ENCODE measurements around the gene GABBR2. TPM values are rescaled to one million over a fixed set of nuclear protein-coding genes. Genes with fewer than 3 reads are reported as not detected.
"Not testable (repeated sequence)": the region's sequence is repeated elsewhere in the genome, so short reads cannot be mapped to it uniquely, and the experiment has no call there.

The GABBR2 gene
- total RNA-seq, 1 donor from 2014 or later = 0.75 TPM

DNA sequence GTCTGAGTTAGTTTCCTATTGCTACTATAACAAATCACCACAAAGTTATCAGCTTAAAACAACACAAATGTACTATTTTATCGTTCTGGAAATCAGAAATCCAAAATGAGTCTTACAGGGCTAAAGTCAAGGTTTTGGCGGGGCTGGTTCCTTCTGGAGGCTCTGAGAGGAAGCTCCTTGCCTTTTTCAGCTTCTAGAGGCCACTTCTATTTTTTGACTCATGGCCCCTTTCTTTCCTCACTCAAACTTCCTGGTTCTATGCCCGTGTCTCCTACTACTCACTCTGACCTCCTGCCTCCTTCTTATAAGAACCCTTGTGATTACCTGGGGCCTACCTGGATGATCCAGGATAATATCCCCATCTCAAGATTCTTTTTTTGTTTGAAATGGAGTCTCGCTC is 48.2 kb downstream of the GABBR2 start:
- TF ChIP-seq, protein P1, sequence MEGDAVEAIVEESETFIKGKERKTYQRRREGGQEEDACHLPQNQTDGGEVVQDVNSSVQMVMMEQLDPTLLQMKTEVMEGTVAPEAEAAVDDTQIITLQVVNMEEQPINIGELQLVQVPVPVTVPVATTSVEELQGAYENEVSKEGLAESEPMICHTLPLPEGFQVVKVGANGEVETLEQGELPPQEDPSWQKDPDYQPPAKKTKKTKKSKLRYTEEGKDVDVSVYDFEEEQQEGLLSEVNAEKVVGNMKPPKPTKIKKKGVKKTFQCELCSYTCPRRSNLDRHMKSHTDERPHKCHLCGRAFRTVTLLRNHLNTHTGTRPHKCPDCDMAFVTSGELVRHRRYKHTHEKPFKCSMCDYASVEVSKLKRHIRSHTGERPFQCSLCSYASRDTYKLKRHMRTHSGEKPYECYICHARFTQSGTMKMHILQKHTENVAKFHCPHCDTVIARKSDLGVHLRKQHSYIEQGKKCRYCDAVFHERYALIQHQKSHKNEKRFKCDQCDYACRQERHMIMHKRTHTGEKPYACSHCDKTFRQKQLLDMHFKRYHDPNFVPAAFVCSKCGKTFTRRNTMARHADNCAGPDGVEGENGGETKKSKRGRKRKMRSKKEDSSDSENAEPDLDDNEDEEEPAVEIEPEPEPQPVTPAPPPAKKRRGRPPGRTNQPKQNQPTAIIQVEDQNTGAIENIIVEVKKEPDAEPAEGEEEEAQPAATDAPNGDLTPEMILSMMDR (conservative IDR thresholded peaks at IDR 0.05; ENCODE audit: low read depth, low read length) = no peak
- no peak for DNase-seq (ENCODE audit: low read depth)
- no peak overlapping the region for H3K4me3 ChIP-seq (ENCODE audit: low read depth, low read length)

DNA sequence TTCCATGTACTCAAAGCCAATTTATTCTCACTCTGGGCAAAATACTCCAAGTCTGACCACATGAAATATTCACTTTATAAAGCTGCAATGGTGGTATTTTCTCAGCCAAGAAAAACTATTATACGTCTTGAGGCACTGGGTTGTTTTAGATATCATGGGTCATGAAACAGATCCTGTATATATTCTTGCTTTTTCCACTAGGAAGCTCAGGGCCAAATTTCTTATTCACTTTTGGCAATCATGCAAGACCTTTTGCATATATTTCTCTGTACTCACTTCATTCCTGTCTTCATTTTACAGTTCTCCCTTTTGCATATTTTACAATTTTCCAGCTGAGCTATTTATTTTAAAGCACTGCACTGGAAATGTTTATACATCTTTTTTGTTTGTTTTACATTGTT is 49.8 kb downstream of the GABBR2 start:
- no peak overlapping the region for H3K4me3 ChIP-seq (ENCODE audit: low read depth, low read length)
- no peak for DNase-seq (ENCODE audit: low read depth)
- TF ChIP-seq, protein P1 (conservative IDR thresholded peaks at IDR 0.05; ENCODE audit: low read depth, low read length) = no peak

GRCh38 chr9:98657897-98658296 is 50.8 kb downstream of the GABBR2 start:
- DNase-seq (ENCODE audit: low read depth) = no peak
- H3K4me3 ChIP-seq (ENCODE audit: low read depth, low read length) = no peak overlapping the region
- TF ChIP-seq, protein P1 (conservative IDR thresholded peaks at IDR 0.05; ENCODE audit: low read depth, low read length) = no peak

DNA sequence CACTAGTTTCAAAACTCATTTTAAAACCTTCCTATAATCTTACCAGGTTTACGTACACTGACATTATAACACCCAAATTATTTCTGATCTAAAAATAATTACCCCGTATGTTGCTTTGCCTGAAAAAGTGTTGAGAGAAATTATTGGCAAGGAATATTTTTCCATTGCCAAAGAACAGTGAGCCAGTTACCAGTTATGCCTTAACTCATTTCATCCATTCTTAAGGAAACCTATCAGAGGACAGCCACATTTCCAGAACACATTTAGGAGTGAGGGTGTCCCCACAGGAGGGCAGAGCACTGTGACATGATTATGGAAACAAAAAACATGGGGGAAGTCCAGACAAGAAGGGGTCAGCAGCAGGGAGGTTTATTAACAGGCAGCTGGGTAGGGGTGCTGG is 52.2 kb downstream of the GABBR2 start:
- no peak overlapping the region for H3K4me3 ChIP-seq (ENCODE audit: low read depth, low read length)
- TF ChIP-seq, protein P1 (conservative IDR thresholded peaks at IDR 0.05; ENCODE audit: low read depth, low read length) = no peak
- no peak for DNase-seq (ENCODE audit: low read depth)

GRCh38 chr9:98655428-98655827 is 53.3 kb downstream of the GABBR2 start:
- not testable (repeated sequence) for DNase-seq (ENCODE audit: low read depth); H3K4me3 ChIP-seq (ENCODE audit: low read depth, low read length)

GRCh38 chr9:98654247-98654646 is 54.5 kb downstream of the GABBR2 start:
- TF ChIP-seq, protein P1 (conservative IDR thresholded peaks at IDR 0.05; ENCODE audit: low read depth, low read length) = no peak
- H3K4me3 ChIP-seq (ENCODE audit: low read depth, low read length) = no peak overlapping the region
- no peak for DNase-seq (ENCODE audit: low read depth)

DNA sequence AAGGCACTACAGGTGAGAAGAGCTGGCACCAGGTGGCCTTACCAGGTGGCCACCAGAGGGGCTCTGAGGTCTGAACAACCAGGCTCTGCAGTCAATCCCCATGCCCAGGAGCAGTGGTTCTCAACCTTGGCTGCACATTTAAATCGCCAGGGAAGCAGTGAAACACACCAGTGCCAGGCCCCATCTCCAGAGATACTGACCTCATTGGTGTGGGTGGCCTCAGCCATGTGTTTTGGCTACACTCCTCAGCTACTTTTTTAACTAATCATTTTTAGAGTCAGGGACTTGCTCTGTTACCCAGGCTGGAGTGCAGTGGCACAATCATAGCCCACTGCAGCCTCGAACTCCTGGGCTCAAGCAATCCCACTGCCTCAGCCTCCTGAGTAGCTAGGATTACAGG is 56.0 kb downstream of the GABBR2 start:
- TF ChIP-seq, protein P1 (conservative IDR thresholded peaks at IDR 0.05; ENCODE audit: low read depth, low read length) = no peak
- DNase-seq (ENCODE audit: low read depth) = no peak
- H3K4me3 ChIP-seq (ENCODE audit: low read depth, low read length) = no peak overlapping the region

DNA sequence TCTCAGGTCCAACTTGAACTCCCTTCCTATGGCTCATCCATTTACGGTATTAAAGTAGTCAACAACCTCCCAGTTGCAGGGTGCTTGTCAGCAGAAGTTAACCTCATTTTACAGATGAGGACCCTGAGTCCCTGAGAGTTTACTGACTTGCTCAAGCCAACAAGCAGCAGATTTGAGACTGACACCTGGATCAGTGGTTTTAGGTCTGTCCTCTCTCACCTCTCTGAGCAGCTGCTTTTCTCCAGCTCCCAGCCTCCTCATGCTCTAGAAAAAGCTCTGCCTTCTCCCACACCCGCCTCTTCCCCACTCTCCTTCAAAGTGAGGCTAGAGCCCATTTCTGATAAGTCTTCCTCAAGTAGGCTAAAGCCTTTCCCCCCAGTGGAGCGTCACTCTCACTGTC is 56.4 kb downstream of the GABBR2 start:
- DNase-seq (ENCODE audit: low read depth) = no peak
- no peak overlapping the region for H3K4me3 ChIP-seq (ENCODE audit: low read depth, low read length)
- TF ChIP-seq, protein P1 (conservative IDR thresholded peaks at IDR 0.05; ENCODE audit: low read depth, low read length) = no peak
